ENCODE data around the gene RMND5A. TPM values are rescaled to one million over a fixed set of nuclear protein-coding genes. Genes with fewer than 3 reads are reported as not detected.

Gene RMND5A
- total RNA-seq, 1 experiment from 2014 or later, result 34.1 TPM

GRCh38 chr2:86673011-86673410 lies 47.1 kb upstream of the RMND5A start:
- H3K9ac ChIP-seq (ENCODE audit: low read length), result no peak overlapping the region
- H3F3A ChIP-seq (ENCODE audit: low read length, unreplicated experiment), result no peaks in the 10 kb centered on the region
- H3K4me1 ChIP-seq (ENCODE audit: insufficient read depth, low read length), result no peaks in the 10 kb centered on the region
- H3K4me2 ChIP-seq (ENCODE audit: low read length), result no peak overlapping the region
- H3K9me3 ChIP-seq (ENCODE audit: low read length), result no peaks in the 10 kb centered on the region
- H2AFZ ChIP-seq (ENCODE audit: low read length), result no peak overlapping the region
- no peaks in the 10 kb centered on the region for H3K27me3 ChIP-seq (ENCODE audit: low read length)
- ATAC-seq, result no peak
- H4K20me1 ChIP-seq (ENCODE audit: low read length), result no peaks in the 10 kb centered on the region
- no peak for TF ChIP-seq EZH2phosphoT487 (IDR thresholded peaks at IDR 0.05; ENCODE audit: borderline replicate concordance, low read length)
- no peak for TF ChIP-seq CTCF (conservative IDR thresholded peaks at IDR 0.05; ENCODE audit: low read depth, low read length)
- no peak for TF ChIP-seq EZH2 (IDR thresholded peaks at IDR 0.05; ENCODE audit: low read length, unreplicated experiment)
- H3K36me3 ChIP-seq (ENCODE audit: low read depth, low read length), result no peaks in the 10 kb centered on the region
- CTCF ChIA-PET, result no interaction called here
- H3K9me2 ChIP-seq (replicated peaks; ENCODE audit: low read length), result no peaks in the 10 kb centered on the region
- intact Hi-C loops (cut with micrococcal nuclease), result no loop called here
- POLR2A ChIA-PET (ENCODE audit: unreplicated experiment), result no interaction called here
- no peaks in the 10 kb centered on the region for H3K79me2 ChIP-seq (ENCODE audit: low read length)
- BruUV-seq (replicated peaks), result no TSS peak
- H3K4me3 ChIP-seq (ENCODE audit: low read length), result no peak overlapping the region
- DNase-seq, result no peak
- no peak overlapping the region for H3K27ac ChIP-seq (ENCODE audit: low read length)

GRCh38 chr2:86673986-86674670 lies 46.0 kb upstream of the RMND5A start:
- no peak for TF ChIP-seq CTCF (conservative IDR thresholded peaks at IDR 0.05; ENCODE audit: low read depth, low read length)
- no peak for TF ChIP-seq EZH2phosphoT487 (IDR thresholded peaks at IDR 0.05; ENCODE audit: borderline replicate concordance, low read length)
- TF ChIP-seq EZH2 (IDR thresholded peaks at IDR 0.05; ENCODE audit: low read length, unreplicated experiment), result no peak
- Histone ChIP-seq H3K4me3 (ENCODE audit: low read length) (no peak overlapping the region), H3K9me2 (replicated peaks; ENCODE audit: low read length) (no peaks in the 10 kb centered on the region), H3K27me3 (ENCODE audit: low read length) (no peaks in the 10 kb centered on the region), H3K4me1 (ENCODE audit: insufficient read depth, low read length) (no peaks in the 10 kb centered on the region), H3K27ac (ENCODE audit: low read length) (no peak overlapping the region), H3K4me2 (ENCODE audit: low read length) (no peak overlapping the region), H3K36me3 (ENCODE audit: low read depth, low read length) (no peaks in the 10 kb centered on the region), H4K20me1 (ENCODE audit: low read length) (no peaks in the 10 kb centered on the region), H3K79me2 (ENCODE audit: low read length) (no peaks in the 10 kb centered on the region), H3K9ac (ENCODE audit: low read length) (no peak overlapping the region), H2AFZ (ENCODE audit: low read length) (no peak overlapping the region), H3F3A (ENCODE audit: low read length, unreplicated experiment) (no peaks in the 10 kb centered on the region), H3K9me3 (ENCODE audit: low read length) (no peaks in the 10 kb centered on the region)
- ChIA-PET POLR2A (ENCODE audit: unreplicated experiment) (interaction anchor here (0.5 kb wide), 1 partner anchor 14 kb away, joined by 3 read pairs; no protein-coding TSS in a partner anchor), CTCF (no interaction called here)
- intact Hi-C loops (cut with micrococcal nuclease), result no loop called here
- no peak for ATAC-seq
- BruUV-seq (replicated peaks), result no TSS peak
- no peak for DNase-seq

GRCh38 chr2:86675104-86675503 lies 45.0 kb upstream of the RMND5A start:
- POLR2A ChIA-PET (ENCODE audit: unreplicated experiment), result interaction anchor here (0.5 to 0.6 kb wide), 3 partner anchors 13 to 83 kb away, joined by 3 read pairs; no protein-coding TSS in a partner anchor
- BruUV-seq (replicated peaks), result no TSS peak
- no peak for ATAC-seq

More at GRCh38 chr2:86675104-86675503, 45.0 kb upstream of the RMND5A start:
- no peaks in the 10 kb centered on the region for H3K27me3 ChIP-seq (ENCODE audit: low read length)
- no peaks in the 10 kb centered on the region for H3F3A ChIP-seq (ENCODE audit: low read length, unreplicated experiment)
- H3K9ac ChIP-seq (ENCODE audit: low read length), result no peak overlapping the region
- intact Hi-C loops (cut with micrococcal nuclease), result no loop called here
- no peak overlapping the region for H3K27ac ChIP-seq (ENCODE audit: low read length)
- TF ChIP-seq EZH2 (IDR thresholded peaks at IDR 0.05; ENCODE audit: low read length, unreplicated experiment) (no peak), EZH2phosphoT487 (IDR thresholded peaks at IDR 0.05; ENCODE audit: borderline replicate concordance, low read length) (no peak), CTCF (conservative IDR thresholded peaks at IDR 0.05; ENCODE audit: low read depth, low read length) (no peak)
- H3K9me2 ChIP-seq (replicated peaks; ENCODE audit: low read length), result no peaks in the 10 kb centered on the region
- no peaks in the 10 kb centered on the region for H3K4me1 ChIP-seq (ENCODE audit: insufficient read depth, low read length)
- H2AFZ ChIP-seq (ENCODE audit: low read length), result no peak overlapping the region
- DNase-seq, result no peak
- no peaks in the 10 kb centered on the region for H3K36me3 ChIP-seq (ENCODE audit: low read depth, low read length)
- no peaks in the 10 kb centered on the region for H3K9me3 ChIP-seq (ENCODE audit: low read length)
- no peaks in the 10 kb centered on the region for H4K20me1 ChIP-seq (ENCODE audit: low read length)
- no peak overlapping the region for H3K4me2 ChIP-seq (ENCODE audit: low read length)
- CTCF ChIA-PET, result no interaction called here
- H3K4me3 ChIP-seq (ENCODE audit: low read length), result no peak overlapping the region
- no peaks in the 10 kb centered on the region for H3K79me2 ChIP-seq (ENCODE audit: low read length)
